NT2/D1 (cell line): Measurements from ENCODE around the gene THEMIS2.

ENCODE experiments used
- SUZ12 ChIP-seq: IDR thresholded peaks from 2 replicates; pipeline ENCODE4 v1.6.1; 2011; ENCODE audit not compliant: insufficient read length, insufficient read depth; ENCODE audit errors: extremely low read depth
- YY1 ChIP-seq: IDR thresholded peaks from 2 replicates; pipeline ENCODE4 v1.6.1; 2011; ENCODE audit not compliant: insufficient read length, insufficient read depth
- ZNF274 ChIP-seq: IDR thresholded peaks from 2 replicates; pipeline ENCODE4 v1.6.1; 2011; ENCODE audit warnings: mild to moderate bottlenecking, low read depth, low read length

- TF ChIP-seq YY1 (no peak), SUZ12 (no peak), ZNF274 (no peak)
Measured at GRCh38 chr1:27922272-27922671, 49.9 kb downstream of the THEMIS2 start.
